Neural cell (in vitro differentiated cells): ENCODE data around the gene SFI1. TPM values are rescaled to one million over a fixed set of nuclear protein-coding genes. Genes with fewer than 3 reads are reported as not detected.
"Not testable (repeated sequence)": the region's sequence is repeated elsewhere in the genome, so short reads cannot be mapped to it uniquely, and the experiment has no call there.

Experiments used
- H2AFZ ChIP-seq: fragments of 200-600, 300-800 bp; sonication (generic), shearing (Covaris generic); 2 replicates; pipeline ENCODE4 v1.6.0; 2014; ENCODE audit warnings: low read depth, mild to moderate bottlenecking, antibody characterized with exemption, low read length, moderate library complexity
- H3F3A ChIP-seq: fragments of 200-600 bp; shearing (Covaris generic); 2 replicates; pipeline ENCODE4 v1.6.1; 2016; ENCODE audit warnings: mild to moderate bottlenecking, moderate library complexity, mixed read lengths, antibody characterized with exemption, low read length; ENCODE audit not compliant: insufficient read depth, poor library complexity, severe bottlenecking
- H3K27ac ChIP-seq: fragments of 200-600, 300-800 bp; sonication (generic), shearing (Covaris generic); 2 replicates; pipeline ENCODE4 v1.5.1; 2014; ENCODE audit warnings: mild to moderate bottlenecking, low read length, moderate library complexity
- H3K27me3 ChIP-seq: fragments of 300-800, 200-600 bp; sonication (generic), shearing (Covaris generic); 2 replicates; pipeline ENCODE4 v1.6.0; 2014; ENCODE audit warnings: mild to moderate bottlenecking, low read depth, low read length, moderate library complexity; ENCODE audit not compliant: insufficient read depth
- H3K36me3 ChIP-seq: fragments of 300-800, 200-600 bp; sonication (generic), shearing (Covaris generic); 2 replicates; pipeline ENCODE4 v1.5.1; 2014; ENCODE audit warnings: mild to moderate bottlenecking, antibody characterized with exemption, low read length, moderate library complexity; ENCODE audit not compliant: insufficient read depth
- H3K4me2 ChIP-seq: fragments of 300-800, 200-600 bp; sonication (generic), shearing (Covaris generic); 2 replicates; pipeline ENCODE4 v1.6.0; 2014; ENCODE audit warnings: mild to moderate bottlenecking, low read length
- H3K4me3 ChIP-seq: fragments of 300-800, 200-600 bp; sonication (generic), shearing (Covaris generic); 2 replicates; pipeline ENCODE4 v1.5.1; 2014; ENCODE audit warnings: mild to moderate bottlenecking, low read length, moderate library complexity
- H3K79me2 ChIP-seq: fragments of 200-600 bp; shearing (Covaris generic); replicated peaks from 2 replicates; pipeline ENCODE4 v1.6.0; 2014; ENCODE audit warnings: mild to moderate bottlenecking, low read length, moderate library complexity; ENCODE audit not compliant: insufficient read depth
- H3K9ac ChIP-seq: fragments of 300-800, 200-600 bp; sonication (generic), shearing (Covaris generic); 2 replicates; pipeline ENCODE4 v1.6.1; 2016; ENCODE audit warnings: mild to moderate bottlenecking, low read length, mixed read lengths
- H3K9me2 ChIP-seq: fragments of 200-600 bp; shearing (Covaris generic); 2 replicates; pipeline ENCODE4 v1.6.1; 2016; ENCODE audit warnings: mild to moderate bottlenecking, low read length, mixed read lengths; ENCODE audit not compliant: insufficient read depth
- H3K9me3 ChIP-seq: fragments of 200-600, 300-800 bp; sonication (generic), shearing (Covaris generic); 2 replicates; pipeline ENCODE4 v1.6.1; 2016; ENCODE audit warnings: mild to moderate bottlenecking, mixed run types, low read length, moderate library complexity, mixed read lengths
- H4K20me1 ChIP-seq: fragments of 200-600 bp; shearing (Covaris generic); 2 replicates; pipeline ENCODE4 v1.6.1; 2016; ENCODE audit warnings: mild to moderate bottlenecking, mixed run types; ENCODE audit not compliant: insufficient read depth
- EP300 ChIP-seq: fragments of 450-650 bp; conservative IDR thresholded peaks from 2 replicates; pipeline ENCODE4 v1.6.1; 2014; ENCODE audit warnings: antibody characterized with exemption, mild to moderate bottlenecking, moderate library complexity; ENCODE audit not compliant: poor library complexity, severe bottlenecking
- EZH2 ChIP-seq: fragments of 200-600, 300-800 bp; shearing (Covaris generic), sonication (generic); IDR thresholded peaks from 2 replicates; pipeline ENCODE4 v1.6.1; 2014; ENCODE audit warnings: antibody characterized with exemption, low read length, borderline replicate concordance, mild to moderate bottlenecking; ENCODE audit not compliant: insufficient read depth, poor library complexity, severe bottlenecking
- MXI1 ChIP-seq: fragments of 450-650 bp; conservative IDR thresholded peaks from 2 replicates; pipeline ENCODE4 v1.6.1; 2014; ENCODE audit warnings: antibody characterized with exemption, mild to moderate bottlenecking; ENCODE audit not compliant: poor library complexity, severe bottlenecking
- POLR2AphosphoS5 ChIP-seq: IDR thresholded peaks from 2 replicates; pipeline ENCODE4 v1.6.1; 2012
- RAD21 ChIP-seq: fragments of 450-650 bp; conservative IDR thresholded peaks from 2 replicates; pipeline ENCODE4 v1.6.1; 2014; ENCODE audit warnings: antibody characterized with exemption, mild to moderate bottlenecking, moderate library complexity
- SMC3 ChIP-seq: fragments of 450-650 bp; conservative IDR thresholded peaks from 2 replicates; pipeline ENCODE4 v1.6.1; 2014; ENCODE audit warnings: antibody characterized with exemption, mild to moderate bottlenecking, moderate library complexity; ENCODE audit not compliant: poor library complexity
- TAF1 ChIP-seq: IDR thresholded peaks from 2 replicates; pipeline ENCODE4 v1.6.1; 2012; ENCODE audit warnings: low read depth
- polyA plus RNA-seq: library from polyadenylated mRNA; depleted of rRNA; stranded (reverse); fragments of >200 nt; gene quantifications from 2 replicates; pipeline ENCODE4 v1.2.3, GENCODE V29; 2014
- TF ChIP-seq, protein P1 (sequence below): fragments of 450-650 bp; IDR thresholded peaks from 2 replicates; pipeline ENCODE4 v1.5.1; 2014; ENCODE audit warnings: antibody characterized with exemption, mild to moderate bottlenecking, moderate library complexity; ENCODE audit not compliant: poor library complexity, severe bottlenecking
- TF ChIP-seq, protein P2 (sequence below): IDR thresholded peaks from 2 replicates; pipeline ENCODE4 v1.6.1; 2012; ENCODE audit warnings: borderline replicate concordance

The SFI1 gene
- polyA plus RNA-seq, 1 donor from 2014 or later = 19.9 TPM

DNA sequence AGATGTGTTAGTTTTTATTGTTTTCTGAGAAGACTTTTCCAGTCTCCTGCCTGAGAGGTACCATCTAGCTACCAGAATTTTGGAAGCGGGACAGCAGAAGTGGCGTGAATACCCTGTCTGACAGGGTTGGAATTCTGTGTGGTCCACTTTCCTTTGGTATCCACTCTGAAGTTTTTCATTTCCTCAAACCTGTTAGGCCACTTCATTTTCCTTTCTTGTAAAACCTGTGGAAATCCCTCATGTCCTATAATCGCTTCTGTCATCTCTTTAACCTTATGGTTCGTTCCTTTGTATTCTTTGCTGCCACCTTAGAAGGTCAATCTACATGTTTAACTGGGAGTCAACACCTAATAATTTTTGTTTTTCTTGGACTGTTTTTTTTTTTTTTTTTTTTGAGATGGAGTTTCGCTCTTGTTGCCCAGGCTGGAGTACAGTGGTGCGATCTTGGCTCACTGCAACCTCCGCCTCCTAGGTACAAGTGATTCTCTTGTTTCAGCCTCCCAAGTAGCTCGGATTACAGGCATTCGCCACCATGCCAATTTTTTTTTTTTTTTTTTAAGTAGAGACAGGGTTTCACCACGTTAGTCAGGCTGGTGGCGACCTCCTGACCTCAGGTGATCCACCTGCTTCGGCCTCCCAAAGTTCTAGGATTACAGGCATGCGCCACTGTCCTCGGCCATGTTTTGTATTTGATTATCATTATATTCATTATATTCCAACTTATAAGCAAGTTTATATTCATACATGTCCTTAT lies 7.1 kb downstream of the SFI1 start:
- H3K9ac ChIP-seq = no peak overlapping the region
- H3K9me2 ChIP-seq = no peaks in the 10 kb centered on the region
- H4K20me1 ChIP-seq = no peaks in the 10 kb centered on the region
- no peaks in the 10 kb centered on the region for H3F3A ChIP-seq
- H2AFZ ChIP-seq = no peak overlapping the region
- no peaks in the 10 kb centered on the region for H3K79me2 ChIP-seq
- no peak overlapping the region for H3K4me3 ChIP-seq
- no peak overlapping the region for H3K27ac ChIP-seq
- no peaks in the 10 kb centered on the region for H3K27me3 ChIP-seq
- no peaks in the 10 kb centered on the region for H3K36me3 ChIP-seq
- H3K9me3 ChIP-seq = no peaks in the 10 kb centered on the region
- H3K4me2 ChIP-seq = no peak overlapping the region
- TF ChIP-seq TAF1 (no peak), EP300 (no peak), RAD21 (no peak), POLR2AphosphoS5 (no peak), EZH2 (no peak), SMC3 (no peak), MXI1 (no peak)
- TF ChIP-seq, protein P1, sequence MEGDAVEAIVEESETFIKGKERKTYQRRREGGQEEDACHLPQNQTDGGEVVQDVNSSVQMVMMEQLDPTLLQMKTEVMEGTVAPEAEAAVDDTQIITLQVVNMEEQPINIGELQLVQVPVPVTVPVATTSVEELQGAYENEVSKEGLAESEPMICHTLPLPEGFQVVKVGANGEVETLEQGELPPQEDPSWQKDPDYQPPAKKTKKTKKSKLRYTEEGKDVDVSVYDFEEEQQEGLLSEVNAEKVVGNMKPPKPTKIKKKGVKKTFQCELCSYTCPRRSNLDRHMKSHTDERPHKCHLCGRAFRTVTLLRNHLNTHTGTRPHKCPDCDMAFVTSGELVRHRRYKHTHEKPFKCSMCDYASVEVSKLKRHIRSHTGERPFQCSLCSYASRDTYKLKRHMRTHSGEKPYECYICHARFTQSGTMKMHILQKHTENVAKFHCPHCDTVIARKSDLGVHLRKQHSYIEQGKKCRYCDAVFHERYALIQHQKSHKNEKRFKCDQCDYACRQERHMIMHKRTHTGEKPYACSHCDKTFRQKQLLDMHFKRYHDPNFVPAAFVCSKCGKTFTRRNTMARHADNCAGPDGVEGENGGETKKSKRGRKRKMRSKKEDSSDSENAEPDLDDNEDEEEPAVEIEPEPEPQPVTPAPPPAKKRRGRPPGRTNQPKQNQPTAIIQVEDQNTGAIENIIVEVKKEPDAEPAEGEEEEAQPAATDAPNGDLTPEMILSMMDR = no peak
- TF ChIP-seq, protein P2, sequence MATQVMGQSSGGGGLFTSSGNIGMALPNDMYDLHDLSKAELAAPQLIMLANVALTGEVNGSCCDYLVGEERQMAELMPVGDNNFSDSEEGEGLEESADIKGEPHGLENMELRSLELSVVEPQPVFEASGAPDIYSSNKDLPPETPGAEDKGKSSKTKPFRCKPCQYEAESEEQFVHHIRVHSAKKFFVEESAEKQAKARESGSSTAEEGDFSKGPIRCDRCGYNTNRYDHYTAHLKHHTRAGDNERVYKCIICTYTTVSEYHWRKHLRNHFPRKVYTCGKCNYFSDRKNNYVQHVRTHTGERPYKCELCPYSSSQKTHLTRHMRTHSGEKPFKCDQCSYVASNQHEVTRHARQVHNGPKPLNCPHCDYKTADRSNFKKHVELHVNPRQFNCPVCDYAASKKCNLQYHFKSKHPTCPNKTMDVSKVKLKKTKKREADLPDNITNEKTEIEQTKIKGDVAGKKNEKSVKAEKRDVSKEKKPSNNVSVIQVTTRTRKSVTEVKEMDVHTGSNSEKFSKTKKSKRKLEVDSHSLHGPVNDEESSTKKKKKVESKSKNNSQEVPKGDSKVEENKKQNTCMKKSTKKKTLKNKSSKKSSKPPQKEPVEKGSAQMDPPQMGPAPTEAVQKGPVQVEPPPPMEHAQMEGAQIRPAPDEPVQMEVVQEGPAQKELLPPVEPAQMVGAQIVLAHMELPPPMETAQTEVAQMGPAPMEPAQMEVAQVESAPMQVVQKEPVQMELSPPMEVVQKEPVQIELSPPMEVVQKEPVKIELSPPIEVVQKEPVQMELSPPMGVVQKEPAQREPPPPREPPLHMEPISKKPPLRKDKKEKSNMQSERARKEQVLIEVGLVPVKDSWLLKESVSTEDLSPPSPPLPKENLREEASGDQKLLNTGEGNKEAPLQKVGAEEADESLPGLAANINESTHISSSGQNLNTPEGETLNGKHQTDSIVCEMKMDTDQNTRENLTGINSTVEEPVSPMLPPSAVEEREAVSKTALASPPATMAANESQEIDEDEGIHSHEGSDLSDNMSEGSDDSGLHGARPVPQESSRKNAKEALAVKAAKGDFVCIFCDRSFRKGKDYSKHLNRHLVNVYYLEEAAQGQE = no peak

- Histone ChIP-seq H3K36me3 (no peaks in the 10 kb centered on the region), H3K9me3 (no peaks in the 10 kb centered on the region), H2AFZ (no peak overlapping the region), H3K4me3 (no peak overlapping the region), H4K20me1 (no peaks in the 10 kb centered on the region), H3K27ac (no peak overlapping the region), H3K4me2 (no peak overlapping the region), H3K27me3 (no peaks in the 10 kb centered on the region), H3K79me2 (no peaks in the 10 kb centered on the region), H3F3A (no peaks in the 10 kb centered on the region), H3K9ac (no peak overlapping the region), H3K9me2 (no peaks in the 10 kb centered on the region)
- TF ChIP-seq TAF1 (no peak), EZH2 (no peak), RAD21 (no peak), EP300 (no peak), MXI1 (no peak), SMC3 (no peak)
- TF ChIP-seq, protein P2 = no peak
- TF ChIP-seq, protein P1 = no peak
Measured at GRCh38 chr22:31504282-31504681, 7.9 kb downstream of the SFI1 start.

- H3K36me3 ChIP-seq, H3F3A ChIP-seq, H3K27me3 ChIP-seq, H2AFZ ChIP-seq, H3K9ac ChIP-seq, H3K9me2 ChIP-seq, H3K79me2 ChIP-seq, H3K4me2 ChIP-seq, H4K20me1 ChIP-seq, H3K9me3 ChIP-seq, H3K27ac ChIP-seq, H3K4me3 ChIP-seq: not testable (repeated sequence)
Measured at GRCh38 chr22:31507517-31507916, 11.2 kb downstream of the SFI1 start.
